ENCODE results near the gene BRD2.

BRD2 gene

GRCh38 chr6:32995448-32995847, 27.1 kb downstream of the BRD2 start:
- no peak for DNase-seq (ENCODE audit: low spot score)

- DNase-seq (ENCODE audit: low spot score): no peak
These were observed 31.7 kb downstream of the BRD2 start for GRCh38 chr6:33000055-33000454.

GRCh38 chr6:33001685-33002084, 33.3 kb downstream of the BRD2 start:
- no peak for DNase-seq (ENCODE audit: low spot score)

GRCh38 chr6:33004940-33005339, 36.5 kb downstream of the BRD2 start:
- DNase-seq (ENCODE audit: low spot score): no peak

- DNase-seq (ENCODE audit: low spot score): no peak
These were observed 39.5 kb downstream of the BRD2 start for GRCh38 chr6:33007831-33008400.

- DNase-seq (ENCODE audit: low spot score): no peak
These were observed 40.8 kb downstream of the BRD2 start, which contains the start of gene HLA-DOA for GRCh38 chr6:33008944-33009861. Gene HLA-DOA (minus strand): TSS chr6:33009591.

- DNase-seq (ENCODE audit: low spot score): no peak
These were observed 42.0 kb downstream of the BRD2 start for GRCh38 chr6:33010356-33010755.

- DNase-seq (ENCODE audit: low spot score): no peak
These were observed 45.2 kb downstream of the BRD2 start for GRCh38 chr6:33013608-33014007.

- DNase-seq (ENCODE audit: low spot score): peak; percentile 52
These were observed 46.6 kb downstream of the BRD2 start for GRCh38 chr6:33014841-33015634.

GRCh38 chr6:33015798-33016197, 47.4 kb downstream of the BRD2 start:
- no peak for DNase-seq (ENCODE audit: low spot score)

- DNase-seq (ENCODE audit: low spot score): no peak
These were observed 48.6 kb downstream of the BRD2 start for GRCh38 chr6:33017018-33017417.

- no peak for DNase-seq (ENCODE audit: low spot score)
These were observed 49.4 kb downstream of the BRD2 start for GRCh38 chr6:33017694-33018353.

- no peak for DNase-seq (ENCODE audit: low spot score)
These were observed 50.0 kb downstream of the BRD2 start for GRCh38 chr6:33018418-33018817.

GRCh38 chr6:33018904-33019303, 50.5 kb downstream of the BRD2 start:
- DNase-seq (ENCODE audit: low spot score): no peak

- DNase-seq (ENCODE audit: low spot score): no peak
These were observed 51.0 kb downstream of the BRD2 start for GRCh38 chr6:33019372-33019771.

- DNase-seq (ENCODE audit: low spot score): no peak
These were observed 53.5 kb downstream of the BRD2 start for GRCh38 chr6:33021917-33022316.

- DNase-seq (ENCODE audit: low spot score): no peak
These were observed 55.1 kb downstream of the BRD2 start for GRCh38 chr6:33023536-33023935.

- no peak for DNase-seq (ENCODE audit: low spot score)
These were observed 56.1 kb downstream of the BRD2 start for GRCh38 chr6:33024521-33024920.

- DNase-seq (ENCODE audit: low spot score): no peak
These were observed 59.9 kb downstream of the BRD2 start for GRCh38 chr6:33028220-33028849.

- DNase-seq (ENCODE audit: low spot score): no peak
These were observed 61.2 kb downstream of the BRD2 start for GRCh38 chr6:33029328-33030184.

- no peak for DNase-seq (ENCODE audit: low spot score)
These were observed 61.9 kb downstream of the BRD2 start for GRCh38 chr6:33030245-33030644.
